SH-SY5Y (cell line): ENCODE results near the gene DPM2.

Source experiments
- GATA2 ChIP-seq: IDR thresholded peaks from 2 replicates; pipeline ENCODE4 v1.6.1; 2011; ENCODE audit warnings: mild to moderate bottlenecking, low read depth, low read length
- GATA3 ChIP-seq: IDR thresholded peaks from 2 replicates; pipeline ENCODE4 v1.6.1; 2011; ENCODE audit warnings: low read depth, mild to moderate bottlenecking, low read length, moderate library complexity

DNA sequence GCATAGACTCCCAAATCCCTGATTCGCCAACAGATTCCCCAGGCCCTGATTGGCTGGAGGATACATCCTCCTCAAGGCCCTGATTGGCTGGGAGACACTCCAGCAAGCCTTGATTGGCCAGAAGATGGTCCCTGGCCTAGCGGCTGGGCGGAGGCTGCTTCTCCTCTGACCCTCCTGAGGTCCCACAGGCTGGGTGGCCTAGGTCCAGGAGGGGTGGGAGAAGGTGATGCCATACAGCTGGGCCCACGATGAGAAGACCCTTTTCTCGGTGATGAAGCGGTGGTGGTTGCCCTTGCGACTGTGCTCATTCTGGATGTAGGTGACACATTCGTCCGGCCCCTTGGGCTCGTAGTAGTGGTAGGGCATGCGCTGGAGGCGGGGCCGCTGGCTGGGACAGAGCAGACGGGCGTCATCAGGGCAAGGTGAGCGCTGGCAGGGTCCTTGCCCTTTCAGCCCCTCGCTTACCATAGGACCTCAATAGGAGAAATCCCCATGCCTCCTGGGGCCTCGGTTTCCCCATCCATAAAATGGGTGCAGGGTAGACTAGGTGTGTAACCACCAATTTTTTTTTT is 51.2 kb downstream of the DPM2 start:
- TF ChIP-seq GATA2 (no peak), GATA3 (no peak)
